GM12891 (cell line): ENCODE measurements around the gene KLHL11.
"Not testable (repeated sequence)": the region's sequence is repeated elsewhere in the genome, so short reads cannot be mapped to it uniquely, and the experiment has no call there.

Experiments used
- POU2F2 ChIP-seq: IDR thresholded peaks from 2 replicates; pipeline ENCODE4 v1.6.1; 2011; ENCODE audit warnings: low read depth, mild to moderate bottlenecking, control low read depth, low read length, moderate library complexity
- TAF1 ChIP-seq: IDR thresholded peaks from 2 replicates; pipeline ENCODE4 v1.6.1; 2011; ENCODE audit warnings: low read depth, low read length, control low read depth

- not testable (repeated sequence) for TF ChIP-seq POU2F2, TAF1
These were observed 25.8 kb downstream of the KLHL11 start for GRCh38 chr17:41839448-41839847.
